ENCODE results near the gene EML6.

DNA sequence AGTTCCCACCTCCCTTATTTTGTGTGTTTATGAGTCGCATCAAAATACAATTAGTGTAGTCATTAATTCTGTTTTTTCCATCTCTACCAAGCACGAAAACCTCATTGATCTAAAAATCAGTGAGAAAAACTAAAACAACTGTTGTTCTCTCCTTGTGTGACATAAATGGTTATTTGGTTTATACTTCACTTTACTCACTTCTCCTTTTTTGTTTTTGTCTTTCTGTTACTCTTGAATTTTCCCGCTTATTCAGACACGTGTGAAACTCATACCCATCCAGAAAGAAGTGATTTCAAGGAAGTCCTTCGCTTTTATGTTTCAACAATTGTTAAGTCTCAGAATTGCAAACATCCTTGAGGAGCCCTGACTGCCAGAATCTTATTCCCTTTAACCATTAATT is 121.6 kb downstream of the EML6 start:
- no peak for TF ChIP-seq EP300 (IDR thresholded peaks at IDR 0.05)
- TF ChIP-seq, protein P1, sequence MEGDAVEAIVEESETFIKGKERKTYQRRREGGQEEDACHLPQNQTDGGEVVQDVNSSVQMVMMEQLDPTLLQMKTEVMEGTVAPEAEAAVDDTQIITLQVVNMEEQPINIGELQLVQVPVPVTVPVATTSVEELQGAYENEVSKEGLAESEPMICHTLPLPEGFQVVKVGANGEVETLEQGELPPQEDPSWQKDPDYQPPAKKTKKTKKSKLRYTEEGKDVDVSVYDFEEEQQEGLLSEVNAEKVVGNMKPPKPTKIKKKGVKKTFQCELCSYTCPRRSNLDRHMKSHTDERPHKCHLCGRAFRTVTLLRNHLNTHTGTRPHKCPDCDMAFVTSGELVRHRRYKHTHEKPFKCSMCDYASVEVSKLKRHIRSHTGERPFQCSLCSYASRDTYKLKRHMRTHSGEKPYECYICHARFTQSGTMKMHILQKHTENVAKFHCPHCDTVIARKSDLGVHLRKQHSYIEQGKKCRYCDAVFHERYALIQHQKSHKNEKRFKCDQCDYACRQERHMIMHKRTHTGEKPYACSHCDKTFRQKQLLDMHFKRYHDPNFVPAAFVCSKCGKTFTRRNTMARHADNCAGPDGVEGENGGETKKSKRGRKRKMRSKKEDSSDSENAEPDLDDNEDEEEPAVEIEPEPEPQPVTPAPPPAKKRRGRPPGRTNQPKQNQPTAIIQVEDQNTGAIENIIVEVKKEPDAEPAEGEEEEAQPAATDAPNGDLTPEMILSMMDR (IDR thresholded peaks at IDR 0.05), result no peak
- TF ChIP-seq POLR2AphosphoS5 (IDR thresholded peaks at IDR 0.05), result no peak
